Measurements from ENCODE around the gene ZNF691.

The ZNF691 gene

GRCh38 chr1:42847721-42848460 is 1.5 kb downstream of the ZNF691 start:
- H3K4me3 ChIP-seq (replicated peaks in 1 of 2; ENCODE audit: low read depth in 2 of 2, low read length in 2 of 2): no peak overlapping the region

DNA sequence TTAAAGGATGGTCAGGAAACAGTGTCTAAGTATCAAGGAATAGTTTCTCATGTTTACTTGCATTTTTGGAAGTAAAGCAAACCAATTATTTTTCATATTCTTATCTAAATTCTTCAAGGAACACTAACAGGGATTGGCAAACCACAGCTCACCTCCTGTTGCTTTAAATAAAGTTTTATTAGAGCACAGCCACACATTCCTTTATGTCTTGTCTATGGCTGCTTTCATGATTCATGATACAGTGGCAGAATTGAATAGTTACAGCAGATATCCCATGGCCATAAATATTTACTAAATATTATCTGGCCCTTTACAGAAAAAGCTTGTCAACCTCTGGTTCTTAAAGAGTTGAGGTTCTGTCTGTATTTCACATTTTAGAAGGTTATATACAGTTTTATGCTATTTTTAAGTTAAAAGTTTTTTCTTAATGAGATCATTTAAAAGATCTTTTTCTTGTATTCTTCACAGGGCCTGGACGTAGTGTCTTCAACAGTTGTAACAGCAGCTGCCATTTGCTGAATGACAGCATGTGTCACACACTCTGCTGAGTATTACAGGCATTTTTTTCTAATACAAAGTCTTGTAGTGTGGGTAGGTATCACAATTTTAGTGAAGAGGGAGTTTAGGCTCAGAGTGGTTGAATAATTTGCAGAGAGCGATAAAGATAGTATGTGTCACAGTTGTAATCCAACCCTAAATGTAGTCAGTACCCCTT is 2.6 kb downstream of the ZNF691 start:
- no peak overlapping the region for H3K4me3 ChIP-seq (replicated peaks in 1 of 2; ENCODE audit: low read depth in 2 of 2, low read length in 2 of 2)
- peak in 1 of 2 donors; percentile 7 for DNase-seq (ENCODE audit: low read depth in 2 of 2)
- TF ChIP-seq CTCF (IDR thresholded peaks at IDR 0.05; ENCODE audit: low read depth, low read length): no peak

More at GRCh38 chr1:42847721-42848460, 1.5 kb downstream of the ZNF691 start:
- no peak for TF ChIP-seq CTCF (IDR thresholded peaks at IDR 0.05; ENCODE audit: low read depth, low read length)
- DNase-seq (ENCODE audit: low read depth in 2 of 2): no peak

- DNase-seq (ENCODE audit: low read depth in 2 of 2): no peak
- TF ChIP-seq CTCF (IDR thresholded peaks at IDR 0.05; ENCODE audit: low read depth, low read length): no peak
- no peak overlapping the region for H3K4me3 ChIP-seq (replicated peaks in 1 of 2; ENCODE audit: low read depth in 2 of 2, low read length in 2 of 2)
Measured at GRCh38 chr1:42849944-42850343, 3.5 kb downstream of the ZNF691 start.

DNA sequence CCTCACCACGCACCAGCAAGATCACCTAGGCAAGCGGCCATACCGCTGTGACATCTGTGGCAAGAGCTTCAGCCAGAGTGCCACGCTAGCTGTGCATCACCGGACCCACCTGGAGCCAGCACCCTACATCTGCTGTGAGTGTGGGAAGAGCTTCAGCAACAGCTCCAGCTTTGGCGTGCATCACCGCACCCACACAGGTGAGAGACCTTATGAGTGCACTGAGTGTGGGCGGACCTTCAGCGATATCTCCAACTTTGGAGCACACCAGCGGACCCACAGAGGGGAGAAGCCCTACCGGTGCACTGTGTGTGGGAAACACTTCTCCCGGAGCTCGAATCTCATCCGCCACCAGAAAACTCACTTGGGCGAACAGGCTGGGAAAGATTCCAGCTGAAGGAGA is 5.0 kb downstream of the ZNF691 start:
- H3K4me3 ChIP-seq (replicated peaks in 1 of 2; ENCODE audit: low read depth in 2 of 2, low read length in 2 of 2): no peak overlapping the region
- no peak for TF ChIP-seq CTCF (IDR thresholded peaks at IDR 0.05; ENCODE audit: low read depth, low read length)
- DNase-seq (ENCODE audit: low read depth in 2 of 2): no peak

GRCh38 chr1:42851960-42852607 is 5.7 kb downstream of the ZNF691 start:
- H3K4me3 ChIP-seq (replicated peaks in 1 of 2; ENCODE audit: low read depth in 2 of 2, low read length in 2 of 2): no peak overlapping the region
- DNase-seq (ENCODE audit: low read depth in 2 of 2): no peak
- TF ChIP-seq CTCF (IDR thresholded peaks at IDR 0.05; ENCODE audit: low read depth, low read length): no peak

DNA sequence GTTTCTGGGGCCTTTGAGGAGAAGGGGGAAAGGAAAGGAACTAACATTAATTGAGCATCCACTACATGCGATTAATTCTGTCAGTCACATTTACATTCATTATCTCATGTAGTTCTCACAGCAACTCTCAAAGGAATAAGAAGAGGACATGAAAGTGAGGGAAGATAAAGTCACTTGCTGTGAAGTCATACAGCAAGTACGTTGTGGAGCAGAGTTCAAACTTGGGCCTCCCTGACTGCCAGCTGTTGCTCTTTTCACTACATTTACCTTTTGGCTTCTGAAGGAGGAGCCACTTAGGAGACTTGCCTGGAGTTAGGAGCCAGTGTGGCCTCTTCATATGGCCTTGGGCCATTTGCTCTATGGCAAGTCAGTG is 6.2 kb downstream of the ZNF691 start:
- no peak overlapping the region for H3K4me3 ChIP-seq (replicated peaks in 1 of 2; ENCODE audit: low read depth in 2 of 2, low read length in 2 of 2)
- TF ChIP-seq CTCF (IDR thresholded peaks at IDR 0.05; ENCODE audit: low read depth, low read length): no peak
- no peak for DNase-seq (ENCODE audit: low read depth in 2 of 2)

Data from cardiac fibroblast (primary cell).